ENCODE measurements around the gene FBXL17. TPM values are rescaled to one million over a fixed set of nuclear protein-coding genes. Genes with fewer than 3 reads are reported as not detected.

FBXL17 gene
- polyA plus RNA-seq, 3 donors from 2014 or later, result 2.8 to 8.5 (median 5.6) TPM

DNA sequence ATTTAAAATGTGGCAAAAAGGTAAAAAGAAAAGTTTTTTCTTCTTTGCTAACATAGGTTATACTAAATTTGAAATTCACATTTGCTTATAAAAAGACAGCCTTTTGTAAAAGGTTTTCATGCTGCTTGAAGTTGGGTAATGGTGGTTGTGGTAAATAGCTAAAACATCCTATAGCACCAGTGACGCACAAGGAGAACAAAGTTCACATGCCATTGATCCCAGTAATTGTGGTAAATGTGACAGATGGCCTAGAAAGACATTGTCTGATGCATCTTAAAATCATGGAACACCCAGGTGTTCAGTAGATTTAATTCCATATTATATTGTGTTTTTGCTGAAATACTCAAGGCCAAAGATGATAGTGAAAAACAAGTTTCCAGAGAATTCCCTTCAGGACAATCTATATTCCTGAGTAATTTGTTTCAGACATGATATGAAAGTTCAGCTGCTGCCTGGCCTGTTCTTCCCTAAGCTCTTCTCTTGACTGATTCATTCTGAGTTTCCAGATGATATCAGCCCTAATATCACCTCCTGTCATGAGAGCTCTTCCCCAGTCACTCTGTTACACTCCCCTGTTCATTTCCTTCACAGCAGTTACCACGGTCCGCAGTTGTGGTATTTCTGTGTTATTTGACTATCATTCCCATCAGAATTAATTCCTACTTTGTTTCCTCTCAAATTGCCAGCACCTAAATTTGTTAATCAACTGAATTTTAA lies 4.6 kb upstream of the FBXL17 start:
- Mint-ChIP-seq H3K27me3 (ENCODE audit: low read depth in 3 of 3) (peaks cover 10 to 13% (median 10%) of the 10 kb centered on the region in 3 donors), H3K27ac (peak overlapping the region in 1 of 6 donors; percentile 23)
- DNase-seq, result no peak

DNA sequence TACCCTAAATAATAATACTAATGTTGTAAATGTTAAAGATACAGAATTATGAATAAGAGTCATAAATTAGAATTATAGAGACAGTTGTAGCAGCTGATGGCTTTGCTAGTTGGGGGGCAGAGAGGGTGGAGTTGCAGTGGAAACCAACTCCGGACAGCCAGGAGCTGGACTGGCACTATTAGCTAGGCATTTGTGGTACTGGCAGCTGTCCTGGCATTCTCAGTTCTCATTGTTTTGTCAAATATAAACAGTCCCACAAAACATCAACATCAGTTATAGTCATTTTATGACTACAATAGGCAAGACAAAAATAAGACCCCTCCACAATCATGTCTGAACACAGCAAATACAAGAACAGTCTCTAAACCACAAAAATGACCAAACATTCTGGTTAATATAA lies 2.8 kb upstream of the FBXL17 start:
- Mint-ChIP-seq H3K4me3 (no peak overlapping the region), H3K4me1 (peaks cover 22 to 31% of the 10 kb centered on the region in 2 donors), H3K36me3 (no peaks in the 10 kb centered on the region), H3K27ac (peak overlapping the region in 4 of 6 donors; percentile 24 to 86 (median 52)), H3K27me3 (ENCODE audit: low read depth in 3 of 3) (peaks cover 9 to 20% (median 12%) of the 10 kb centered on the region in 3 donors), H3K9me3 (no peaks in the 10 kb centered on the region)
- DNase-seq, result no peak

More for the DNA sequence above, 4.6 kb upstream of the FBXL17 start:
- no peaks in the 10 kb centered on the region for H3K36me3 Mint-ChIP-seq
- H3K9me3 Mint-ChIP-seq, result no peaks in the 10 kb centered on the region
- peaks cover 16 to 24% of the 10 kb centered on the region in 2 donors for H3K4me1 Mint-ChIP-seq
- no peak overlapping the region for H3K4me3 Mint-ChIP-seq

GRCh38 chr5:108382784-108383330 lies 959 bp upstream of the FBXL17 start:
- Mint-ChIP-seq H3K27ac (peak overlapping the region; percentile 87 to 99 (median 99)), H3K4me3 (peak overlapping the region; percentile 80 to 95 (median 90)), H3K9me3 (no peaks in the 10 kb centered on the region), H3K36me3 (no peaks in the 10 kb centered on the region), H3K4me1 (peaks cover 35 to 50% of the 10 kb centered on the region in 2 donors), H3K27me3 (ENCODE audit: low read depth in 3 of 3) (peaks cover 9 to 20% (median 12%) of the 10 kb centered on the region in 3 donors)
- no peak for DNase-seq

- Mint-ChIP-seq H3K4me1 (peaks cover 35 to 59% of the 10 kb centered on the region in 2 donors), H3K27ac (peak overlapping the region; percentile 76 to 89 (median 84)), H3K36me3 (peaks cover 0 to 9% (median 0%) of the 10 kb centered on the region in 3 donors), H3K27me3 (ENCODE audit: low read depth in 3 of 3) (peaks cover 9 to 20% (median 9%) of the 10 kb centered on the region in 3 donors), H3K9me3 (peaks cover 0 to 8% (median 2%) of the 10 kb centered on the region in 6 donors), H3K4me3 (peak overlapping the region; percentile 61 to 95 (median 78))
- DNase-seq, result peak; percentile 82 to 84 (median 84)
Observed at GRCh38 chr5:108381350-108381953, 446 bp downstream of the FBXL17 start.

DNA sequence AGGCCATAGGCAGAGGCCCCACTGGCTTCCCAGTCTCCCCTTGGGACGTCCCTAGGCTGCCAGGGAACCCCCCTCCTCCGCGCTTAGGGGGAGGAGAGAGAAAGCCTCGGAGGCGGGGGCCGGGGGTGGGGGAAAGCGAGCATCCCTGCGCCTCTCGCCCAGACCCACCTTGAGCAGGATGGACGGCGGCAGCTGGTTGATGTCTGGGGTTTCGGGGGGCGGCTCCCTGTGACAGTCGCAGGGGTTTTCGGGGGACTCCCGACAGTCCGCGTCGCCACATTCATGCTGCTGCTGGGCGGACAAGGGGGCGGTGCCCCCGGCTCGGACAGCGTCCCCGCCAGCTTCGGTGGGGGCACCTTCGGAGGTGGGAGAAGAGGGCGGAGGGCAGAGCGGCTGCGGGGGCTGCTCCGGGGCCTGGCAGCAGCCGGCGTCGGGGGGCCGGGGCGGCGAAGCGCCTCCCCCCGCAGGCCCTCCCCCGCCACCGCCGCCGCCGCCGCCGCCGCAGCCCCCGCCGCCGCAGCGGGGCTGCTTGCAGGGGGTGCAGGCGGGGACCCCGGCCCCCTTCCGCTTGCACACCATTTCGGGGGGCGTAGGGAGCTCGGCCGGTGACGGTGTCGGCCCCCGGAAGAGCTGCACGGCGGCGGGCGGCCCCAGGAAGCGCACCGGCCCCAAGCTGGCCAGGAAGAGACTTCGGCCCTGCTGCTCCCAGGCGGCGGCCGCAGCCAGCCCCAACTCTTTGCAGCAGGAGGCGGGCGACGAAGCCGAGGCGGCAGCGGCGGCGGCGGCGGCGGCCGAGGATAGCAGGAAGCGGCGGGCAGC lies 1.2 kb downstream of the FBXL17 start:
- Mint-ChIP-seq H3K9me3 (peaks cover 4 to 15% (median 9%) of the 10 kb centered on the region in 6 donors), H3K27ac (peak overlapping the region; percentile 78 to 95 (median 86)), H3K36me3 (peaks cover 0 to 16% (median 4%) of the 10 kb centered on the region in 3 donors), H3K4me3 (peak overlapping the region; percentile 84 to 95 (median 86)), H3K4me1 (peaks cover 35 to 59% of the 10 kb centered on the region in 2 donors), H3K27me3 (ENCODE audit: low read depth in 3 of 3) (peaks cover 9 to 20% (median 9%) of the 10 kb centered on the region in 3 donors)
- DNase-seq, result peak; percentile 62 to 74 (median 65)

GRCh38 chr5:108379722-108380530 lies 2.0 kb downstream of the FBXL17 start:
- DNase-seq, result peak in 1 of 3 donors; percentile 14
- Mint-ChIP-seq H3K27me3 (ENCODE audit: low read depth in 3 of 3) (peaks cover 9 to 20% (median 9%) of the 10 kb centered on the region in 3 donors), H3K27ac (peak overlapping the region; percentile 78 to 95 (median 86)), H3K4me1 (peaks cover 35 to 59% of the 10 kb centered on the region in 2 donors), H3K36me3 (peaks cover 6 to 24% (median 10%) of the 10 kb centered on the region in 3 donors), H3K9me3 (peaks cover 10 to 23% (median 17%) of the 10 kb centered on the region in 6 donors), H3K4me3 (peak overlapping the region; percentile 84 to 92 (median 86))

DNA sequence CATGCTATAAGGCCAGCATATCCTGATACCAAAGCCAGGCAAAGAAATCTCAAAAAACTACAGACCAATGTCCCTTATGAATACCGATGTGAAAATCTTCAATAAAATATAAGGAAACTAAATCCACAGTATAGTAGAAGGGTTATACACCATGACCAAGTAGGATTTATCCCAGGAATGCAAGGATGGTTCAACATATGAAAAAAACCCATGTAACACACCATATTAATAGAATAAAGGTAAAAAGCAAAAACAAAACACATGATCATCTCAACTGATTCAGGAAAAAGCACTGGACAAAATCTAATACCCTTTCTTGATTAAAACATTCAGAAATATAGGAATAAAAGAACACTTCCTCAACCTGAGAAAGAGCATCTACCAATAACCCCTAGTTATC lies 6.1 kb downstream of the FBXL17 start:
- H3K36me3 Mint-ChIP-seq, result peaks cover 17 to 44% (median 28%) of the 10 kb centered on the region in 3 donors
- H3K27me3 Mint-ChIP-seq (ENCODE audit: low read depth in 3 of 3), result peaks cover 0 to 5% (median 2%) of the 10 kb centered on the region in 3 donors
- H3K9me3 Mint-ChIP-seq, result peaks cover 19 to 42% (median 31%) of the 10 kb centered on the region in 6 donors
- no peak for DNase-seq
- H3K27ac Mint-ChIP-seq, result no peak overlapping the region
- H3K4me3 Mint-ChIP-seq, result no peak overlapping the region
- H3K4me1 Mint-ChIP-seq, result peaks cover 25 to 56% of the 10 kb centered on the region in 2 donors

DNA sequence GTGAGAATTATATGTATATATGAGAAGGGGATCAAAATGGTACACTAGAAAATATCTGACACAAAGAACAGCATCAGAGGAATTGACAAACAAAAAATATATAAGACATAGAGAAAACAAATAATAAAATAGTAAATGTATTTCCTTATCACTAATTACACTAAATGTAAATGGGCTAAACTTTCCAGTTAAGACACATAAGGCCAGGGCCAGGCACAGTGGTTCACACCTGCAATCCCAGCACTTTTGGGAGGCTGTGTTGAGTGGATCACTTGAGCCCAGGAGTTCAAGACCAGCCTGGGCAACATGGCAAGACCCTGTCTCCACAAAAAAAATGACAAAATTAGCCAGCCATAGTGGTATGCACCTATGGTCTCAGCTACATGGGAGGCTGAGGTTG lies 8.5 kb downstream of the FBXL17 start:
- no peak overlapping the region for H3K4me3 Mint-ChIP-seq
- DNase-seq, result no peak
- H3K4me1 Mint-ChIP-seq, result peaks cover 16 to 54% of the 10 kb centered on the region in 2 donors
- peaks cover 19 to 42% (median 31%) of the 10 kb centered on the region in 6 donors for H3K9me3 Mint-ChIP-seq
- no peak overlapping the region for H3K27ac Mint-ChIP-seq
- peaks cover 17 to 44% (median 28%) of the 10 kb centered on the region in 3 donors for H3K36me3 Mint-ChIP-seq
- H3K27me3 Mint-ChIP-seq (ENCODE audit: low read depth in 3 of 3), result no peaks in the 10 kb centered on the region

GRCh38 chr5:108372369-108372768 lies 9.5 kb downstream of the FBXL17 start:
- Mint-ChIP-seq H3K9me3 (peaks cover 19 to 42% (median 31%) of the 10 kb centered on the region in 6 donors), H3K4me1 (peaks cover 14 to 55% of the 10 kb centered on the region in 2 donors), H3K36me3 (peaks cover 17 to 42% (median 32%) of the 10 kb centered on the region in 3 donors), H3K27ac (no peak overlapping the region), H3K27me3 (ENCODE audit: low read depth in 3 of 3) (no peaks in the 10 kb centered on the region), H3K4me3 (no peak overlapping the region)
- no peak for DNase-seq

DNA sequence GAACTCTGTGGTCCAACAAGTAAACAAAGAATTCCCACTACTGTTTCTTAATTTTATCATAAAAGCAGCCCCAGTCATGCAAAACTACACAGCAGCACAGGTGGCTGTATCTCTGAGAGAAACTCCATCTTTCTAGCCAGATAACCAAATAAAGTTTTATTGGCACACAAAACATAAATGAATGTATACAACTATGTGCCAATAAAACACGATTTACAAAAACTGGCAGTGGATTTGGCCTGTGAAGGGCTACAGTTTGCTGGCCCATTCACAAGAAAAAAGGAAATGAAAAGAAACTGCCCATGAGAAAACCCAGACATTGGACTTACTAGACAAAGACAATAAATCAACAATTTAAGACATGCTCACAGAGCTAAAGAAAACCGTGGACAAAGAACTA lies 10.6 kb downstream of the FBXL17 start:
- H3K27me3 Mint-ChIP-seq (ENCODE audit: low read depth in 3 of 3), result no peaks in the 10 kb centered on the region
- peaks cover 17 to 34% (median 33%) of the 10 kb centered on the region in 3 donors for H3K36me3 Mint-ChIP-seq
- DNase-seq, result no peak
- H3K9me3 Mint-ChIP-seq, result peaks cover 19 to 32% (median 26%) of the 10 kb centered on the region in 6 donors
- peaks cover 14 to 57% of the 10 kb centered on the region in 2 donors for H3K4me1 Mint-ChIP-seq
- H3K27ac Mint-ChIP-seq, result peak overlapping the region in 1 of 6 donors; percentile 62
- no peak overlapping the region for H3K4me3 Mint-ChIP-seq

DNA sequence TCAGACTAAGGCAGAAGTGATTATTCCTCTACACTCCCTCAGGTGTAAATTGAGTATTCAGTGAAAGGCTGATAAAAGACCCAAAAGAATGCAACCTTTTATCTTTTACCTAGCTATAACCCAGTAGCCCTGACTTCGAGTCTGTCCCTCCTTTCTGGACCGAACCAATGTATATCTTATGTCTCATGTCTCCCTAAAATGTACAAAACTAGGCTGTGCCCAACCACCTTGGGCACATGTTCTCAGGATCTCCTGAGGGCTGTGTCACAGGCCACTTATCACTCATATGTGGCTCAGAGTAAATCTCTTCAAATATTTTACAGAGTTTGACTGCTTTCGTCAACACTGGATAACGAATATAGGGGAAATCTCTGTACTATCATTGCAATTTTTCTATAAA lies 12.7 kb downstream of the FBXL17 start:
- DNase-seq, result no peak
- peaks cover 3 to 11% (median 7%) of the 10 kb centered on the region in 6 donors for H3K9me3 Mint-ChIP-seq
- H3K4me1 Mint-ChIP-seq, result peaks cover 12 to 70% of the 10 kb centered on the region in 2 donors
- H3K36me3 Mint-ChIP-seq, result peaks cover 3 to 17% (median 15%) of the 10 kb centered on the region in 3 donors
- H3K27ac Mint-ChIP-seq, result no peak overlapping the region
- H3K4me3 Mint-ChIP-seq, result no peak overlapping the region
- no peaks in the 10 kb centered on the region for H3K27me3 Mint-ChIP-seq (ENCODE audit: low read depth in 3 of 3)

DNA sequence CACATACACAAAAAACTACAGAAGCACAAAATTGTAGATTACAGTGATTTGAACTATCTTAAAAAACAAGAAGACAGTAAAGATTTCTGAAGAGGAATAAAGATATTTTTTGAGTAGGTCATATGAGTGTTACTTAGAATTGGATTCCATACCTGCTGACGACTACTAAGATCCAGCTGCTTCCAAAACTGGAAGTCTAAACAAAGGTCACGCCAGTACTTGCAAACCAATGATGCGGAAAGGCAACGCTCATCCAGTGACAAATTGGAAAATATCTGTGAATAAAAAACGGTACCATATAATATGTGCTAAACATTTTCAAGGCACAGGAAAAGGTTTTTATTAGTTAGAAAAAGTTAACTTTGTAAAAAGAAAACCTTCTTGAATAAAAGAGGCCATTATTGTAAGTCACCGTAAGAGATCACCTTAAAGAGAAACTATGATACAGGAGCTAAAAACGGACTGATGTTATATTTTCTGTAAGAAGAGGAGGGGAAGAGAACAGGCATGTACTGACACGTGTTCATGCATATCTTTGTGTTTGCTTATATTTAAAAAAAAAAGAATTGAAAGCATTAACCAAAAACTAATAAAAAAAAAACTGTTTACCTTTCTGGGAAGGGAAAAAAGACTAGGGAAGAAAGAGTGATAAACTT lies 14.1 kb downstream of the FBXL17 start:
- H3K4me1 Mint-ChIP-seq, result peaks cover 12 to 70% of the 10 kb centered on the region in 2 donors
- no peak for DNase-seq
- H3K36me3 Mint-ChIP-seq, result peaks cover 0 to 10% (median 9%) of the 10 kb centered on the region in 3 donors
- peaks cover 0 to 5% (median 0%) of the 10 kb centered on the region in 6 donors for H3K9me3 Mint-ChIP-seq
- no peaks in the 10 kb centered on the region for H3K27me3 Mint-ChIP-seq (ENCODE audit: low read depth in 3 of 3)
- H3K4me3 Mint-ChIP-seq, result no peak overlapping the region
- no peak overlapping the region for H3K27ac Mint-ChIP-seq

Data from immature natural killer cell (primary cell).